Stimulated activated CD8-positive, alpha-beta memory T cell treated with anti-CD3 and anti-CD28 coated beads, Interleukin-2, amount 100 ng/mL, for 48 hours (primary cell): ENCODE data around the gene NKAIN2.

ENCODE experiments used
- DNase-seq, 2 donors: peaks; one replicate each; pipeline ENCODE4 v3.0.0-alpha.2; 2020; ENCODE audit warnings: low read depth in 2 of 2

Gene NKAIN2

DNA sequence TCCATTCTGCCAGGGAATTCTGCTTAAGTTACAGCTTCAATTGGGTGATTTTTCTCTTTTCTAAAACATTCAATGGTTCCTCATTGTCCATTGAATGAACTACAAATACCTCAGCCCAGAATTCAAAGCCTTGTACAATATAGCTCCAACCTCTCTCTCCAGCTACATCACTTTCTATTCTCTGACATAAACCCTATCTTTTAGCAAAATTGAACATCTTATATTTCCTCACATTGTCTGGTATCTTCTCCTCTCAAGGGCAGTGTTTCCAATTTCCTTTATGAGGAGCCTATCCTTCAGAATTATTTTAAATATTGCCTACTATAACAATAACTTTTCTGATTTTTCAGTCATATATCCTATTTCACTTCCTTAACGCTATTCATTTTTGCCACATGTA is 955.0 kb downstream of the NKAIN2 start:
- DNase-seq, result no peak

DNA sequence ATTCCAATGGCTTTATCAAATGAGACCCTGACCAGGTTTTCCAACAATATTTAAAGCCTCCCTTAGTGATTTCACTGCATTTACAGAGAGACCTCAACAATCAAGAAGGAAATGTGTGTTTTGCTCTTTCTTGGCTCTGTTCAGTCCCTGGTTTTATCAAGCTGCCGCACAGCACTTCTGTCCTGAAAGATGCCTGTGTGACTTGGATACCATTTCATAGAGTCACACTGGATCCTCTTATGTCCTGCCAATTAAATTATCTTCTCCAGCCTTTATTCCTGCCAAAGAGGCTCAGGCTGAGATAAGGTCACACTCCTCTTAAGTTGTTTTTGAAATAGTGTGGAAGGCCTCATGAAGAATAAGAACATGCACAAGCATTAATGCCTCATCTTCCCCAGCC is 961.6 kb downstream of the NKAIN2 start:
- no peak for DNase-seq

DNA sequence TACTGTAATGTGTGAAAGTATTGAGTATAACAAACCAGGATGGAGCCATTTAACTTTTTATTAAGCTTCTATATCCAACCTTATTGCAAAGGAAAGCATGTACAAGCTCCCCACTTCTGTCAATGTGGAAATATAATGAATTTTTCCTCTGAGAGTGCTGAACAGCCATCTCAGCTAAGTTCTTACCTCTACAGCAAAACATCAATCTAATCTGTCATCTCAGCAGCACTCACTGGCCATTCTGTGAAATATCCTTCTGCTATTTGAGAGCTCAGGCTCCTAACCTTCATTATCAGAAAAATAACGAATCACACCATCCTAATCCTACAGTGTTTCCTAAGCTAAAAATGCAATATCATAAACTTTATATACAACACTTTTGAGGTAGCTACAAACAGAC is 964.6 kb downstream of the NKAIN2 start:
- no peak for DNase-seq

DNA sequence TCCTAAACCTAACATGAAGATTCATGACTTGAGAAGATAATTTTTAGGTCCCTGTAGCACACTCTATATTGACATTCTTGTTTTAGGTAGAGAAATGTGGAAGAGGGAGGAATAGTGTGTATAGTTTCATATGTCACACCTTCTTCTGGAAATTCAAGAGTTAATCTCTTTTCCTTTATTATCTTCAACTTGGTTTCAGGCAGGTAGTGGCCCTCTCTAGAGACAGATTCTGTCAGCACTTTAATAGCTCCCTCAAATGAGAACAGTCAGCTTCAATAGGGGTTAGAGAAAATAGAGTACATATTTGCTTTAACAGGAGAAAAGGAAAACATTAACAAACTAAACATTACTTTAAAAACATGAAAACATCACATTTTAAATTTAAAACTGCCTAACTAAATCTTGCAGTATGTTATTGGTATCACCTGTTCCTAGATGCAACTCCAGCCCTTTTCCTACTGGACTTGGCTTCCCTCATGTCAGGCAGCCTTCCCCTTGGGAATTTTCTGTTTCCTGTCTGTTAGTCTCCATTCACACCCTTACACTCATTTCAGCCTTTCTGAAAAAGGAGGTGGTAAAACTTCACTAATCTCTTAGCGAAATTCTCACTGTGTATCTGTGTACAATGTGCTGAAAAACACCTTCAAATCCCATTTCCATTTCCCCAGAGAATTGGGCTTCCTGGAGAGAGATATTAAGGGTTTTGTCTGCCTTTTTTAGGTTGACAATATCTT is 966.3 kb downstream of the NKAIN2 start:
- no peak for DNase-seq

DNA sequence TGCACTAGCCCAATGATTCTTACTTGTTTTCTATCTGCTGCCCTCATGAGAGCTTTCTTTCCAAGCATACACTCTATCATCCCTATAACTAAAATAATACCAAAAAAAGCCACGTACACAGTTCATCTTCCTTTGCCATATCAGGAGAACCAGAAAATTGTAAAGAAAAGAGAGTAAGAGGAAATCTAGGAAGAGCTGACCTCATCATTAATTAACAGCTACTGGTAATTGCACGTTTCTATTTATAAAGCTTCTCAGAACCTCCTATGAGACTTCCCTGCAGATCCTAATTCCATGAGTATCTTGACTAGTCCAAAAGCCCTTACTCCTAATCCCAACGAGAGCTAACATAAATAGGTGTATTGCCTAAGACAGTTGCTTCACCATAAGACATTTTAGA is 967.1 kb downstream of the NKAIN2 start:
- DNase-seq, result no peak

DNA sequence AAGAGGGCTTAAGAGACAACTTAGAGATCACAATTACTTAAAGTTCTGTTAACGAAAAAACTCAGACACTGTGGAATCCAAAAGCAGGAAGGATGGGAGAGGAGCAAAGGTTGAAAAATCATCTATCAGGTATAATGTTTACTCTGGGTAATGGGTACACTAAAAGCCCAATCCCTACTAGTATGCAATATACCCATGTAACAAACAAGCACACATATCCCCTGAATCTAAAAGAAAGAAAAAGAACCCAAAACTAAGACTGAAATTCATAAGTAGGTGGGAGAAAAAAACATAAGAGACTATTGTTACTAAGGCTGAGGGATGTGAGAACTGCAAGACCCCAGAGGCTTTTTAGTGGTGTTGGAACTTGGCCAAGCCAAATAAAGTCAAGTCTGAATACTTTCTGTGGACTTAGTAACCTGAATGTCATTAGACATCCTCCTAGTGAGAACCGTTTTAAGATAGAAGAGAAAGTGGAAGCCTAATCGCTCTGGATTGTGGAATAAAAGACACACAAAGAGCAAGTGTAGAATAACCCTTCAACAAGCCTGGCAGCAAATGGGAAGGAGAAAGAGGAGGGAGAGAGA is 969.2 kb downstream of the NKAIN2 start:
- DNase-seq, result no peak

DNA sequence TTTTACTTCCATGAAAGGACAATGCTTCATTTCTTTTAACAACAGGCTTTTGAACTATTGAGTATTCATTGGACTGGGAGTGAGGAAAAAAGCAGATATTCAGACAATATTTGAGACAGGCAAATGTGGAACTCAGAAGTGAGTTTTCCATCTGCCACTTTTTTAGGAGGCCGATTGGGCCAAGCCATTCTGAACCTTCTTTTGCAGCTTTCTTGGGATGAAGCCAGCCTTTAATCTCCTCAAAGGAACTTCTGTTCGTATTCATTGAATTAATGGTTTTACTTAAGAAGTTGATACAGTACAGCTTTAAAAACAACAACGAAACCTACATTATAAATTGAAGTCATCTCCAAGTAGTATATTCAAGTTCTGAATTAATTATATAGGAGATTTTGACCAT is 971.5 kb downstream of the NKAIN2 start:
- no peak for DNase-seq

DNA sequence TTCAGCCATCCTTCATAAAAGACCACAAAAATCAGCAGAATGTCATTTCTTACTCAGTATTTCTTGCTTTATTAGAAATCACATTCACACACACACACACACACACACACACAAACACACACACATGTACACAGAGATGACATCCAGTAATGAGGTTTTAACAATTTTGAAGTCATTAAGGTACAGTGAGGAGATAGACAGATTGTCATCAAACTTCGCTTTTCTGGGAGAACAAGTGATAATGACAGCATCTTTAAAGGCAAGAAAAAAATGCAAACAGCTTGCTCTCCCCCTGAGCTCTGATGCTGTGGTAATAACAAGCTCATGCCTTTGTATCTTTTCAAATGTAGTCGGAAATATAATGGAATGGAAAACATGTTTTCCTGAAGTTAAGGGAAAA is 974.2 kb downstream of the NKAIN2 start:
- no peak for DNase-seq

DNA sequence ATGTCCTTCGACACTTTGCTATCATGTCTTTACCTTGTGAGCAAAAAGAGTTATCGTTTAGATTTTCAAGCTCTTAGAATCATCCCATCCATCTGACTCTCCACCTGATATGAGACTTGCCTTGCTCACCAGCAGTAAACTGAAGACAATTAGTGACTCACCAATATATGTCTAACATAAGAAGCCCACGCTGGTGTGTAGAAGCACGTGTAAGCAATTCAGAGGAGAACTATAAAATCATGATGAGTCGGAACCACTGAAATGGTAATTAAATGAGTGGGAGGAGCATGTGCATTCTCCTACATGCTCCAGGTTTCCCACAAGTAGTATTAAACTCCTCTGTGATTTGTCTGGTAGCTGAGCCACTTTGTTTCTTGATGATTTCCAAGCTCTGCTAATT is 977.0 kb downstream of the NKAIN2 start:
- DNase-seq, result no peak

DNA sequence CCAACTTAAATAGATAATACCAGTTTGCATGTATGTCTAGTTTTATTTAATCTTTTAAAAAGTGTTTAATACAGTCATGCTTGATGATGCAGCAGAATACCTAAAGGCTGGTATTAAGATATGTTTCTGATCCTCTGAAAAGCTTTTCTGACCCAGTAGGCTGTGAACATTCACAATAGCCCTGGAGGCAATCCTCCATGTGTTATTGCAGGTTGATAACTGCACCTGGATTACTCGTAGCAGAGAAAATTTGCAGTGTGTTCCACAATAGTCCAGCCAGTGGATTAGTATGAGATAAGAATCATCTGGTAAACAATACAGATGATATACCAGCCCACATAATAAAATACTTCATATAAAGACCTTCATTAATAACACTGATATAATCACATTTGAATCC is 979.7 kb downstream of the NKAIN2 start:
- DNase-seq, result no peak

DNA sequence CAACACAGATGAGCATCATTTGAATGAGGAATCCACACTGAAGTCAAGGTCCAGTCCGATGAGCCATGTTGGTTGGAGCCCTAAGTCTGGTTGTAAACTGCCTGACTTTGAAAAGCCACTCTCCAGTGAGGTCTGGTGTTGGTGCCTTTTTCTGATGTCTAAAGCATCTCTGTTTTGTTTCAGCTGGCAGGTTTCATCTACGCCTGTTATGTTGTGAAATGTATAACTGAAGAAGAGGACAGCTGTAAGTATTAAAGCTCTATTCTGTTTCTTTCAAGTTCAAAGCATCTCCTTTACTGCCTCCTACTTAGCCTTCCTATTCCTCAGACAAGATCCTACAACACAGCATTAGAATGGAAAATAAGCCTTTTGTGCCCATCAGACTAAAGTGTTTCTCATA is 987.5 kb downstream of the NKAIN2 start:
- DNase-seq, result no peak

DNA sequence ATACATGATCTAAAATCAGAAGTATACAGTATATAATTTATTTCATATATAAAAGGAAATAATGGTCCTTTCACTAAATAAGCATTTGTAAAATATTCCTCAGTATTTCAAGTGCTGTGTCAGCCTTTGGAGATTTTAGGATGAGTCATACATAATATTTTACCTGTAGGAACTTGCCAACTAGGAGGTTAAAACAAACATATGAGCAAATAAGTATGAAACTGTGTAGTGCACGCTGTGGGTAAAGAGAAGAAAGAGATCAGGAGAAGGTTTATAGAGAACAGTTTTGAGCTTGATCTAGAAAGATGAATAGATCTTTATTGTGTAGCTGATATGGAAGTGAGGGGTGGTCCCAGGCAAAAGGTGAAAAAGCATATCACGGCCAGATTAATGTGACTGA is 988.7 kb downstream of the NKAIN2 start:
- no peak for DNase-seq

DNA sequence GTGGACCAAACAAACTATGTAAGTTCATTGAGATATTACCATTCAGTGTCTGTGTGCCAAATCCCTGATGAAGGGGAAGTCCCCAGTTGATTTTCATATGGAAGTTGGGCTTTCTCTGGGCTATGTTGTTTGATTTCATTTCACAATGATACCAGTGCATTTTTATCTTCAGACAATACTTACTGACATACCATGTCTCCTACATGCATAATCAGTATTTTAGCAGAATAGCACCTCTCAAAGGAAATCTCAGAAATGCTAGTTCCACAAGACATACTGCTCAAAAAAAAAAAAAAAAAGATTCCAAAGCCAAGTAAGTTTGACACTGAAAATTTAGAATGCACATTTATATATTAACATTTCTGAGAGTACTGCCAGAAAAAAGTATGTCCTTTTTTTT is 989.7 kb downstream of the NKAIN2 start:
- DNase-seq, result no peak

DNA sequence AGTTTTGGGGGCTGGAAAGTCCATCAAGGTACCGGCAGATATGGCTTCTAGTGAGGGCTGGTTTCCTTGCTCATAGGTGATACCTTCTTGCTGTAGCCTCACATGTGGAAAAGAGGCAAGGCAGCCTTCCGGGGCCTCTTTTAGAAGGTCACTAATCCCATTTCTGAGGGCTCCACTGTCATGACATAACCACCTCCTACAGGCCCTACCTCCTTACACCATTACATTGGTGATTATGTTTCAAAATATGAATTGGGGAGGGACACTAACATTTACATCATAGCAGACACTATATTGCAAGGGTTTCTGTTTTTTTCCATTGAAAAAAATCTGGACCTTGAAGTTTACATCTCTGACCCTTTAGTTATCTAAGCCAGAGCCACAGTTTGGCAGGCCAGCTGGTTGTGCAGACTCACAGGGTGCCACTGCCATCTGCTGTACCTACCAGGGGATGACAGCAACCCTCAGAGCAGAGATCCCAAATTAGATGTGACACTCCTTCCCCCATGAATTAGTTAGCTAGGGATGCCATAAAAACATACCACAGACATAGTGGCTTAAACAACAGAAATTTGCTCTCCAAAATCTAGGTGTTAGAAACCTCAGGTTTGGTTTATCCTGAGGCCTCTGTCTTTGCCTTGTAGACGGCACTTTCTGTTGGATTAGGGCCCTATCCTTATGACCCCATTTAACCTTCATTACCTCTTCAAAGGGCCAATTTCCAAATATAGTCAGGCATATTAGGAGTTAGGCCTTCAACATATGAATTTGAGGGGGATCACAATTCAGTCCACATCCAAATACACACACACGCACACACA is 992.2 kb downstream of the NKAIN2 start:
- no peak for DNase-seq

DNA sequence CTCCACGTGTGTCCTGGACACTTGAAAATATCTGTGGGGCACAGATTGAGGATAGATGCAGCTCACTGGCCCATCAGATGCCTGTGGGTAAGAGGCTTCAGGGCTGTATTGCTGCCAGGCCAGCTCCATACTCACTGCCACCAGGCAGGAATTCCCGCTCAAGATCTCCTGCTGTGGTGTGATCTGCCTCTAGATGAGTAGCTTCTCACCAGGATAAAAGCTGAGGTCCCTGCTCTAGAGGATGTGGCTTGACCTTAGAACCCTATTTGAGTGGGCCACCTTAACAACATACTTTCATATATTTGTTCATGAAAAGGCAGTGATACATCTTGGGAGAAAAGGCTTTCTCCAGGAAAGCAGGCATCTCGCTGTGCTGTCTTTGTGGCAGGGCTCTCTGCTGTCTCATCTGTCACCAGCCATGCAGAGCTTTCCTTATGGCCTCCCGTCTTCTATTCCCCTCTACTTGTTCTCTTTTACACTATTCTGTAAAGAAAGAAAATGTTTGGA is 992.9 kb downstream of the NKAIN2 start:
- no peak for DNase-seq

DNA sequence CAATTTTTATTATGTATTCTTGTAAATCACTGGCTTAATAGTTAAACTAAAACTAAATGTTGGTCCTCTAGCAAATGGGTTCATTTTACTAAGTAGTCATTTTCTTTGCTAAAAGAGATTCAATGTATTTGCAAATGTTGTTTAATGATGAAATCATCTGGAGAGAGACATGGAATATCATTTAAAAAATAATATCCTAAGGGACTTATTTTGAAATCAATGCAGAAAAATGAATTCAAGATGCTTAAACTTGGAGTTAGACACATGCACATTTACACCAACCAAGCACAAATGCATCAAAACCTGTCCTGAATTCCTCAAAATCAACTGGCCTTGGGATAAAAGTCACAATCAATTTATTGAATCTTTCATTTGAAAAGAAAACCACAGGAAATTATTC is 993.6 kb downstream of the NKAIN2 start:
- DNase-seq, result no peak

DNA sequence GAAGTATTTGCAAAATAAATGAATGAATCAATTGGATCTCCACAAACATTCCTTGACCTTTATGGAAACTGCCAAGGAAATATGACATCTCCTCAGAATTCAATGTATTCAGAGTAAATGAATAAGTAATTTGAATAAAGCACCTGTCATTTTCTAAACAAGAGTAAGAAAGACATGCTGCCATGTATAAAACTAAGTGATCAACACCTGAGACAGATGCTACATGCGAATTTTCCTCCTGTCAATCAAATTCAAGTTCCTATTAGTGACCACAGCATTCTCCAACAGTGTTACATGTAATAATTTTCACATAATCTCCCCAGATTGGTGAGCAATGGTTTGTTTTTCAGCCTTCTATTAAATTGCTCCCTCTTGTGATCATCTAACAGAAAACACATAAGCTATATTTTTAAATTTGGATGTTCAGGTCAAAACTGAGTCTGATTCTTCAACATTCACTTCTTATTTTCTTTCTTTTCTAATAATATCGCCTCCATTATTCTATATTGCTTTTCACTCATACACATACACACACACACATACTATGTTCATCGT is 995.4 kb downstream of the NKAIN2 start:
- DNase-seq, result no peak

DNA sequence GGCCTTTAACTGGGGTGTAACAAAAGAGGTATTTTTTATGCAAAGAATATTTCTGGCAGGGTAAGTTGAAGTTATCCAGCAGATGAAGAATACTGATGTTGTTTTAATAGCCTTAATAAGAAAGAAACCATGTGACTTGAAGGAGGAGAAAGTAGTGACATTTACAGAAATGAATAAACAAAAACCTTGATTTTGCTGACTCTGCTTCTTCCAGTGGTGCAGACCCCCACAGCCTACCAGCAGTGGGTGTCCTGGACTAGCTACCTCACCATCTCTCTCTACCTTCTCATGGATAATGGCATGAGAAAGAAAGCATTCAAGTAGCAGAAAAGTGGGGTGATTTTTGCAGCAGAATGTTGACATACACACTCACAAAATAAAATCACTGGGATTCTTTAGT is 996.0 kb downstream of the NKAIN2 start:
- no peak for DNase-seq

DNA sequence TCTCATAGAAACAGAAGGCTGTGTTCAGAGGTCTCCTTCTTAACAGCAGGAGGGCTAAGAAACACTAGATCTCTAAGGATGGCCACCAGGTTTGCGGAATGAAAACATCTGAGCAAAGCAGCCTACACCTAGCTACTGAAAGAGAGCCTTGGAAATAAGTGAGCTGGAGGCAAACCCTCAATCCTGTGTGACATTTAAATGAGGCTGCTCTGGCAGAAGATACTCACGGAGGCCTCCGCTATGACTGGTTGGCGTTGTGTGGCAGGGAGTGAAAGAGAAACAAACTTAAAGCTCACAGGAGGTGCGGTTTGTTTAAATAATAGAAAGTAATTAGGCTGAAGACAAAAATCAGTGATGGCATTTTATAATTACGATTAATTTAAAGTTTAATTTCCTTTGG is 996.6 kb downstream of the NKAIN2 start:
- no peak for DNase-seq

DNA sequence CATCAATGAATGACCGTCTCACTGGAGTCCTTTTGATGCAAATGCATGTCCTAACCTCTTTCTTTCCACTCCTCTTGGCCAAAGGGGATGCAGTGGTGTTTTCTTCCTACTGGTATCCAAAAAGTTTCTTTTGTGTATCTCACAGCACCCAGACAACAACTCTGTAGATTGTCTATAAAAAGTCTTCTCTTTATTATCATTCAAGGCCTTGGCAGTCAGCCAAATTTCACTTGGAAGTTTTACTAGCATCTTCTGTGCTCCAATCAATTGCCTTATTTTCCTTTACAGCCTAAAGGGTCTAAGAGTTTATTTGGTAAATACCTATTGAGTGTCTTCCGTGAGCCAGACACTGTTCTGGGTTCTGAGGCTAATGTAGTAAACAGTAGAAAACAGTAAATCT is 1008.4 kb downstream of the NKAIN2 start:
- DNase-seq, result no peak

DNA sequence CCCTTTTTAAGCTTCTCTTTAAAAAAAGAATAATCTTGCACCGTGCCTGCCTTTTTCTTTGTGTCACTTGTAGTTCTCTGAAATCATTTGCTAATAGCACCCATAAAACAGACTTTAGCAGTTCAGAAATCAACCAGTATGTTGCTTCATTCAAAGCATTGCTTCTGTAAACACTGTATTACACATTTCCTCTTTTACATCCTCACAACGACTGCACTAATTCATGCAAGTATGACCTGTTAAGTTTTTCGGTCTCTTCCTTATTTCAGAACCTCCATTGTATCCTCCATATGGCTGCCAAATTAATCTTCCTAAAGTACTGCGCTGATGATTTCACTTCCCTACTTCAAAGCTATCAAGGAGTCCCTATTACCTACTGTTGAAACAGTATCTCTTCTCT is 1015.7 kb downstream of the NKAIN2 start:
- no peak for DNase-seq

DNA sequence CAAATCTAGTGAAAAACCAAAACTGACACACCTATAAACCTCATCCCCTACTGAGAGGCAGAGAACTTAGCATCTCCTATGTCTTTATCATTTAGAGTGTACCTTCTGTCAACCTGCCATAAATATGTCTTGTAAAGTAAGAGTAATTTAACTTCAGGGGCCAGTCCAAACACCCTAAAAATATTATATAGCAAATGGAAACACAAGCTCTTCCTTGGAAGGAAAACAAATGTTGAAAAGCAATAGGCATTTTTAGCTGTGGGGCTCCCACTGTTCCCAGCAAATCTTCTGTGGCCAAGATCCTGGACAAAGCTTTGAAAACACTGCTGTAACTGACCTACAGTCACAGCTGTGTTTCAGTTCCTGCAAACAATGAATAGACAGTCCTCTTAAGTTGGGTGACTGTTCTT is 1018.5 kb downstream of the NKAIN2 start:
- no peak for DNase-seq

DNA sequence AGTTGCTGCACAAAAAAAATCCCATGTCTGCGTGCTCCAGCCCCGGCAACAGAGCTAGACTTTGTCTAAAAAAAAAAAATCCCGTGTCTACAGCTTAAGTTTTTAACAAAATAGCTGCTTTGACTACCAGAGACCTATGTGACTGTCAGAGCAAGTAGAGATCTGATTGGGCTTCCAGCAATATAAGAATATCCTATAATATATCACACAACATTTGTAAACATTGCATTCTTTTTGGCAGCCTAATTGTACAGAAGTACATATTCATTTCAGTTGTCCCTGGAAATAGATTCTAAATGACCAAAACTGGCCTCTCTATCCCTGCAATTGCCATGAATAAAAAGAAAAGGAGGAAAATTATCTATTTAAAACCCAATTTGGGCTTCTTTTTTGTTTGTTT is 1019.1 kb downstream of the NKAIN2 start:
- DNase-seq, result no peak
